HG02852 (cell line): ENCODE measurements around the gene FAM181B.

Source experiments
- ATAC-seq: cut with Tn5 transposase; IDR thresholded peaks from one replicate; pipeline ENCODE4 v1.9.1; 2021; ENCODE audit warnings: mild to moderate bottlenecking, moderate library complexity; ENCODE audit not compliant: unreplicated experiment

Gene FAM181B, protein sequence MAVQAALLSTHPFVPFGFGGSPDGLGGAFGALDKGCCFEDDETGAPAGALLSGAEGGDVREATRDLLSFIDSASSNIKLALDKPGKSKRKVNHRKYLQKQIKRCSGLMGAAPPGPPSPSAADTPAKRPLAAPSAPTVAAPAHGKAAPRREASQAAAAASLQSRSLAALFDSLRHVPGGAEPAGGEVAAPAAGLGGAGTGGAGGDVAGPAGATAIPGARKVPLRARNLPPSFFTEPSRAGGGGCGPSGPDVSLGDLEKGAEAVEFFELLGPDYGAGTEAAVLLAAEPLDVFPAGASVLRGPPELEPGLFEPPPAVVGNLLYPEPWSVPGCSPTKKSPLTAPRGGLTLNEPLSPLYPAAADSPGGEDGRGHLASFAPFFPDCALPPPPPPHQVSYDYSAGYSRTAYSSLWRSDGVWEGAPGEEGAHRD

GRCh38 chr11:82733444-82734119 is at the start of gene FAM181B:
Gene FAM181B, minus strand, starts transcription at chr11:82733864. Its CDS starts 135 bp downstream, at chr11:82733729.
- ATAC-seq: no peak

DNA sequence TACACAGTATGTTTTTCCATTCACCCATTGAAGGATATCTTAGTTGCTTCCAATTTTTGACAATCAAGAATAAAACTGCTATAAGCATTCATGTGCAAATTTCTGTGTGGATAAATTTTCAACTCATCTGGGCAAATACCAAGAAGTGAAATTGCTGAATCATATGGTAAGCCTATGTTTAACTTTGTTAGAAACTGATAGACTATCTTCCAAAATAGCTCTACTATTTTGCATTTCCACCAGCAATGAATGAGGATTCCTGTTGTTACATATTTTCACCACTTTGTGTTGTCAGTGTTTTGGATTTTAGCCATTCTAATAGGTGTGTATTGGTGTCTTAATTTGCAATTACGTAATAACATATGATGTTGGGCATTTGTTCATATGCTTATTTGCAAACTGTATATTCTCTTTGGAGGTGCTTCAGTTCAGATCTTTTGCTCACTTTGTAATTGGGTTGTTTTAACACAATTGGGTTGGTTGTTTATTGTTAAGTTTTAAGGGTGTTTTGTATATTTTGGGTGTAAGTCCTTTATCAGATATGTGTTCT is 49.2 kb upstream of the FAM181B start:
- no peak for ATAC-seq

- ATAC-seq: no peak
These were observed 45.1 kb upstream of the FAM181B start for GRCh38 chr11:82778776-82779175.

- no peak for ATAC-seq
These were observed 42.7 kb upstream of the FAM181B start for GRCh38 chr11:82776377-82776776.

DNA sequence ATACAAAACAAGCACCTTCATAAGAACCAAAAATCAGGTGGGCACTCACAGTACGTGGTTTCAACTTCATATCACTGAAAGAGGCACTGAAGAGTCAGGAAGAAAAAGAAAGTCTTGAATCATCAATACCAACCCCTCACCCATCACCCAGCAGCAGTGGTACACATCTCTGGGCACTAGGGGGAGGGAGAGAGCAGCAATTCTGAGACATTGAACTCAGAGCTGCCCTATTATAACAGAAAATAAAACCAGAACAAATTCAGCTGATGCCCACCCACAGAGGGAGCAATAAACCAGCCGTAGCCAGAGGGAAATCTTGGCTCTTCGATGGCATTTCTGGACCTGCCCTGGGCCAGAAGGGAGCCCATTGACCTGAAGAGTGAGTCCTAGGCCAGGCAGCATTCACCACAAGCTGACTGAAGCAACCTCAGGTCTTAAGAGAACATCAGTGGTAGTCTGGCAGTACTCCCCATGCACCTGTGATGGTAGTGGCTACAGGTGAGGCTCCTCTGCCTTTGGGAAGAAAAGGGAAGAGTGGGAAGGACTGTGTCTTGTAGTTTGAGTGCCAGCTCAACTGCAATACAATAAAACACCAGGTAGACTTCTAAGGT is 42.2 kb upstream of the FAM181B start:
- ATAC-seq: peak; percentile 99

GRCh38 chr11:82775218-82775617 is 41.6 kb upstream of the FAM181B start:
- no peak for ATAC-seq

- ATAC-seq: no peak
These were observed 38.1 kb upstream of the FAM181B start for GRCh38 chr11:82771781-82772180.

- ATAC-seq: no peak
These were observed 33.5 kb upstream of the FAM181B start for GRCh38 chr11:82767123-82767522.

GRCh38 chr11:82765466-82766034 is 31.9 kb upstream of the FAM181B start:
- ATAC-seq: no peak

DNA sequence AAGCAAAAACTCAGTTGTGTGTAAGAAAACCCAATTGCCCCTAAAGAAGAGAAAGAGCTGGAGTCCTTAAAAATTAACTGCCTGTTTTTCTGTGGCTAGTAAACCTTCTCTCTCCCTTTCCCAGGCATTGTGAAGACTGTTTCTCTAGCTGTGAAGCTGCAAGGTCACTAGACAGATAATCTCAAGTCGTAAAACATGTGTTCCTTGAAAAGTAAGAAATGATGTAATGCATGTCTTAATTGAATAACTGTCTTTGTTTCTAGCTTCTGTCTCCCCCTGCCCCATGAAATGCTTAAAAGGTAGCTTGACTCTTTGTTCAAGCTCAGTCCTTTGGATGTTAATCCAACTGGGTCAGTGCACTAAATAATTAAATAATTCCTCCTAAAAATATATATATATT is 29.5 kb upstream of the FAM181B start:
- ATAC-seq: no peak

DNA sequence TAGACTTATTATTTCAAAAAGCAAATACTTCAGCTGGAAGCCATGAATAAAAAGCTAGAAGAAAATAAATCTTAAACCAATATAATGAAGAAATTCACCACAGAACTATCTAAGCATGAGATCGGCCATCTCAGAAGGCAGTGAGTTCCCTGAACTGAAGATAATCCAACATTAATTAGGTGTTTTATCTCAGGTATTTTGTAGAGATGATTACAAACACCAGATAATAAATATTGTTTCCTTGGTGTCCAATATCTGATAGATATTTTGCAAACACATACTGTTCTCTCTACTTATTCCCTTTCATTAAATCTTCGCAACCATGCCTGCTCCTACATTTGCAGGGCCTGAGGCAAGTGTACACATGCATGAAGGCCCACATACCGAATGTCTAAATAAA is 26.0 kb upstream of the FAM181B start:
- no peak for ATAC-seq

- ATAC-seq: no peak
These were observed 24.1 kb upstream of the FAM181B start for GRCh38 chr11:82757660-82758357.

GRCh38 chr11:82756765-82757639 is 23.3 kb upstream of the FAM181B start:
- ATAC-seq: no peak

GRCh38 chr11:82754410-82754809 is 20.7 kb upstream of the FAM181B start:
- no peak for ATAC-seq

DNA sequence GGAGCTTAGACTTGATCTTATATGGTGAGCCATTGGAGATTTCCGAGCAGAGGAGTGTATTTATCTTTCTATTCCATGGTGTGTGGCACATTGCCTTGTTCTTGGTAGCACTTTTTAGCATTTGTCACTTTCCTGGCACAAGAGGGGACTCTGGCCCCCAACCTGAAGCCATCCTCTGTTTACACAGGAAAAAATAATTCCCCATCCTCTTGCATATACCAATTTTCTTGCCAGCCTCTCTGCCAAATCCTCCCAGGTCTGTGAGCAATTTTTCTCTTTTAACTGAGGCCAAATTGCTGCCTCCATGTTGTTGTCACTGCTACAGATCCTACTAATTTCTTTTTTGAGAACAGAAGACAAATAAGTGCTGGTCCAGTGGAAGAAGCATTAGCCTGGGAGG is 20.3 kb upstream of the FAM181B start:
- no peak for ATAC-seq

GRCh38 chr11:82752801-82753200 is 19.1 kb upstream of the FAM181B start:
- no peak for ATAC-seq

- peak; percentile 62 for ATAC-seq
These were observed 17.0 kb upstream of the FAM181B start for GRCh38 chr11:82750643-82751139.

DNA sequence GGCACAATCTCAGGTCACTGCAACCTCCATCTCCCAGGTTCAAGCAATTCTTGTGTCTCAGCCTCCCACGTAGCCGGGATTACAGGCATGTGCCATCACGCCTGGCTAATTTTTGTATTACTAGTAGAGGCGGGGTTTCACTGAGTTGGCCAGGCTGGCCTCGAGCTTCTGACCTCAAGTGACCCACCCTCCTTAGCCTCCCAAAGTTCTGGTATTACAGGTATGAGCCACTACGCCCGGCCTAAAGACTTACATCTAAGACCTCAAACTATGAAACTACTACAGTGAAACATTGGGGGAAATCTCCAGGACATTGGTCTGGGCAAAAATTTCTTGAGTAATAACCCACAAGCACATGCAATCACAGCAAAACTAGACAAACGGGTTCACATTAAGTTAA is 13.8 kb upstream of the FAM181B start:
- ATAC-seq: no peak

DNA sequence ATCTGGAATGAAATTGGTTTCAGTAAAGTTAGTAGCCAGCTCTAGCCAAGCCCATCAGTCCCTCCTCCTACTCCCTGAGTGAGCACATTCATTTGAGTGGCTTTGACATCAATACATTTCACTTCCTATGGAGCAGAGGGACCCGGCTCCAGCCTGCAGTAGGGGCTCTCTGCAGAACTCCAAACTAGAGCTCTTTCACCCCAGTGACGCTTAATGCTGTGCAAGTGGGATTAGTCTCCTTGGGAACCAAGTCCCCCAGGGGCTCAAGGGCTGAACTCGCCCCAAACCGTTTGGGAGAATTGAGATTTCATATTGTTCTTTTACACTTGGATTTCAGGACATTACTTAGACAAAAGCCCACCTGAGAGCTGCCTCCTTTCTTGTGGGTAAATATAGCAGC is 4.4 kb upstream of the FAM181B start:
- no peak for ATAC-seq

- no peak for ATAC-seq
These were observed 436 bp upstream of the FAM181B start for GRCh38 chr11:82734120-82734479.
